Nucleus accumbens (tissue), 56 donors: Measurements from ENCODE around the gene TMEM240.
A peak's percentile ranks its signal among the peaks of the same experiment; 100 is the strongest.
"Not testable (repeated sequence)": the region's sequence is repeated elsewhere in the genome, so short reads cannot be mapped to it uniquely, and the experiment has no call there.

Source experiments
- DNase-seq, 56 donors: peaks; one replicate each; lab custom pipeline; 2025; lab: John Stamatoyannopoulos, UW

TMEM240 gene

GRCh38 chr1:1558591-1558990, 18.2 kb upstream of the TMEM240 start:
- DNase-seq = no peak

GRCh38 chr1:1557688-1558087, 17.3 kb upstream of the TMEM240 start:
- not testable (repeated sequence) for DNase-seq

GRCh38 chr1:1556961-1557360, 16.5 kb upstream of the TMEM240 start:
- not testable (repeated sequence) for DNase-seq

- DNase-seq = no peak
These were observed 16.1 kb upstream of the TMEM240 start for GRCh38 chr1:1556505-1556904.

- peak in 5 of 56 donors; percentile 8 to 40 (median 35) for DNase-seq
These were observed 14.8 kb upstream of the TMEM240 start for GRCh38 chr1:1554926-1555915.

GRCh38 chr1:1554550-1554925, 14.1 kb upstream of the TMEM240 start:
- no peak for DNase-seq

GRCh38 chr1:1553821-1554494, 13.5 kb upstream of the TMEM240 start:
- no peak for DNase-seq

- no peak for DNase-seq
These were observed 11.8 kb upstream of the TMEM240 start for GRCh38 chr1:1552263-1552639.

GRCh38 chr1:1551524-1552262, 11.3 kb upstream of the TMEM240 start:
- no peak for DNase-seq

- peak in 12 of 56 donors; percentile 5 to 39 (median 14) for DNase-seq
These were observed 10.4 kb upstream of the TMEM240 start for GRCh38 chr1:1550591-1551432.

- no peak for DNase-seq
These were observed 9.7 kb upstream of the TMEM240 start for GRCh38 chr1:1550087-1550486.

GRCh38 chr1:1548591-1548990, 8.2 kb upstream of the TMEM240 start:
- no peak for DNase-seq

- no peak for DNase-seq
These were observed 7.1 kb upstream of the TMEM240 start for GRCh38 chr1:1547476-1547875.

GRCh38 chr1:1547011-1547410, 6.6 kb upstream of the TMEM240 start:
- DNase-seq = no peak

GRCh38 chr1:1545946-1546737, 5.7 kb upstream of the TMEM240 start:
- no peak for DNase-seq

GRCh38 chr1:1544544-1544943, 4.1 kb upstream of the TMEM240 start:
- DNase-seq = no peak

- no peak for DNase-seq
These were observed 3.3 kb upstream of the TMEM240 start for GRCh38 chr1:1543706-1544099.

- no peak for DNase-seq
These were observed 2.6 kb upstream of the TMEM240 start for GRCh38 chr1:1542766-1543705.
